MM.1S (cell line): Measurements from ENCODE around the gene PNMA1.

Experiments
- CTCF ChIP-seq: fragments of 300-600 bp; sonication (generic); IDR thresholded peaks from 2 replicates; pipeline ENCODE4 v1.5.1; 2016; ENCODE audit warnings: antibody characterized with exemption, low read length, mixed read lengths
- EZH2 ChIP-seq: fragments of 300-600 bp; sonication (generic); optimal IDR thresholded peaks from 2 replicates; pipeline ENCODE3; 2017; ENCODE audit warnings: low read depth, mild to moderate bottlenecking, antibody characterized with exemption, low read length, mixed read lengths
- EZH2phosphoT487 ChIP-seq: fragments of 300-600 bp; sonication (generic); IDR thresholded peaks from 2 replicates; pipeline ENCODE4 v1.6.1; 2018; ENCODE audit warnings: antibody characterized with exemption, low read length

- no peak for TF ChIP-seq CTCF
- no peak for TF ChIP-seq EZH2
- no peak for TF ChIP-seq EZH2phosphoT487
Observed at GRCh38 chr14:73719361-73719760, 5.2 kb upstream of the PNMA1 start.
